DMS79 (cell line): Measurements from ENCODE around the gene PRKAR2B.
"Not testable (repeated sequence)": the region's sequence is repeated elsewhere in the genome, so short reads cannot be mapped to it uniquely, and the experiment has no call there.

Source experiments
- DNase-seq: peaks from one replicate; lab custom pipeline; 2025; lab: John Stamatoyannopoulos, UW

The PRKAR2B gene

GRCh38 chr7:107027208-107027607 is 17.3 kb upstream of the PRKAR2B start:
- DNase-seq: no peak

- DNase-seq: no peak
Measured at GRCh38 chr7:107029061-107029763, 15.3 kb upstream of the PRKAR2B start.

GRCh38 chr7:107029764-107030286 is 14.7 kb upstream of the PRKAR2B start:
- no peak for DNase-seq

- no peak for DNase-seq
Measured at GRCh38 chr7:107032050-107032449, 12.5 kb upstream of the PRKAR2B start.

GRCh38 chr7:107032720-107033438 is 11.6 kb upstream of the PRKAR2B start:
- no peak for DNase-seq

- no peak for DNase-seq
Measured at GRCh38 chr7:107034553-107034952, 10.0 kb upstream of the PRKAR2B start.

GRCh38 chr7:107035446-107035845 is 9.1 kb upstream of the PRKAR2B start:
- DNase-seq: no peak

- no peak for DNase-seq
Measured at GRCh38 chr7:107036535-107036934, 8.0 kb upstream of the PRKAR2B start.

GRCh38 chr7:107037717-107038603 is 6.5 kb upstream of the PRKAR2B start:
- DNase-seq: no peak

GRCh38 chr7:107039199-107039900 is 5.2 kb upstream of the PRKAR2B start:
- DNase-seq: no peak

- no peak for DNase-seq
Measured at GRCh38 chr7:107041097-107041496, 3.4 kb upstream of the PRKAR2B start.

- not testable (repeated sequence) for DNase-seq
Measured at GRCh38 chr7:107041764-107042163, 2.7 kb upstream of the PRKAR2B start.

- DNase-seq: not testable (repeated sequence)
Measured at GRCh38 chr7:107042326-107042910, 2.1 kb upstream of the PRKAR2B start.

- no peak for DNase-seq
Measured at GRCh38 chr7:107043491-107043890, 1.0 kb upstream of the PRKAR2B start.

GRCh38 chr7:107043921-107044346 is 571 bp upstream of the PRKAR2B start:
- no peak for DNase-seq

GRCh38 chr7:107045195-107045960 is 873 bp downstream of the PRKAR2B start:
- DNase-seq: no peak

- DNase-seq: no peak
Measured at GRCh38 chr7:107045980-107046379, 1.5 kb downstream of the PRKAR2B start.

- no peak for DNase-seq
Measured at GRCh38 chr7:107046491-107047259, 2.2 kb downstream of the PRKAR2B start.

GRCh38 chr7:107047902-107048782 is 3.6 kb downstream of the PRKAR2B start:
- no peak for DNase-seq
